Measurements from ENCODE around the gene SLFN12.

DNA sequence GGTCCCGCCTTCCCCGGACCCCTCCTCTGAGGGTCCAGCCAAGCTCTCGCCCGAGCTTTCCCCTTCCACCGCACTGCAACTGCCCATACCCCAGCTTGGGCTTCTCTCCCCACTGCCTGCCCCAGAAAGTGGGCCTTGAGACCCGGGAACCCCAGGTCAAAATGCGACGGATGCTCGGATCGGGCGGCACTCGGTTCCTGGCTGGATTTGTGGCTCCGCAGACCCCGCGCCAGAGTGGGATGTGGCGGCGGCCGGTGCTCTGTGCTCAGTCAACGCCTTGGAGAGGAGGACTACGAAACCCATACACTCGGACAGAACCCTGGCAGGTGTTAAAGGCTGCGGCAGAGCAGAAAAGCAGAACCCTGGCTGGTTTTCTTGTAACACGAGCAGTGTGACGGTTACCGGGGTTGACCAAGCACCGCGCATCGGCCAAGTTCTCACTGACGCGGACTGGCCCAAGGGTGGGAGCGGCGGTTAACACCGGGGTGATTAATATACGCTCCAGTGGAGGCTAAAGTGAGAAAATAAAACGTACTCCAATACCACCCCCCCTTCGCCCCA lies 17.2 kb upstream of the SLFN12 start:
- TF ChIP-seq, protein P1, sequence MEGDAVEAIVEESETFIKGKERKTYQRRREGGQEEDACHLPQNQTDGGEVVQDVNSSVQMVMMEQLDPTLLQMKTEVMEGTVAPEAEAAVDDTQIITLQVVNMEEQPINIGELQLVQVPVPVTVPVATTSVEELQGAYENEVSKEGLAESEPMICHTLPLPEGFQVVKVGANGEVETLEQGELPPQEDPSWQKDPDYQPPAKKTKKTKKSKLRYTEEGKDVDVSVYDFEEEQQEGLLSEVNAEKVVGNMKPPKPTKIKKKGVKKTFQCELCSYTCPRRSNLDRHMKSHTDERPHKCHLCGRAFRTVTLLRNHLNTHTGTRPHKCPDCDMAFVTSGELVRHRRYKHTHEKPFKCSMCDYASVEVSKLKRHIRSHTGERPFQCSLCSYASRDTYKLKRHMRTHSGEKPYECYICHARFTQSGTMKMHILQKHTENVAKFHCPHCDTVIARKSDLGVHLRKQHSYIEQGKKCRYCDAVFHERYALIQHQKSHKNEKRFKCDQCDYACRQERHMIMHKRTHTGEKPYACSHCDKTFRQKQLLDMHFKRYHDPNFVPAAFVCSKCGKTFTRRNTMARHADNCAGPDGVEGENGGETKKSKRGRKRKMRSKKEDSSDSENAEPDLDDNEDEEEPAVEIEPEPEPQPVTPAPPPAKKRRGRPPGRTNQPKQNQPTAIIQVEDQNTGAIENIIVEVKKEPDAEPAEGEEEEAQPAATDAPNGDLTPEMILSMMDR (conservative IDR thresholded peaks at IDR 0.05; ENCODE audit: low read length), result no peak
- no peak for TF ChIP-seq EZH2phosphoT487 (IDR thresholded peaks at IDR 0.05; ENCODE audit: borderline replicate concordance, low read depth, low read length)
